GM23338 (cell line): ENCODE results near the gene IQGAP1. TPM values are rescaled to one million over a fixed set of nuclear protein-coding genes. Genes with fewer than 3 reads are reported as not detected.
A peak's percentile ranks its signal among the peaks of the same experiment; 100 is the strongest.

ENCODE experiments used
- ATAC-seq: fragments of 200-7000 bp; cut with Tn5 transposase; 3 replicates; pipeline ENCODE4 v1.9.1; 2020
- DNase-seq: peaks from one replicate; pipeline ENCODE4 v3.0.0-alpha.2; 2015; ENCODE audit warnings: low spot score
- H2AFZ ChIP-seq: fragments of 200-600 bp; sonication (generic); 2 replicates; pipeline ENCODE4 v1.8.0; 2016; ENCODE audit warnings: antibody characterized with exemption, mild to moderate bottlenecking, moderate library complexity
- H3F3A ChIP-seq: fragments of 200-600 bp; sonication (generic); replicated peaks from 2 replicates; pipeline ENCODE4 v1.8.0; 2017; ENCODE audit warnings: antibody characterized with exemption, mixed run types, low read depth
- H3K27ac ChIP-seq: fragments of 200-600 bp; sonication (generic); 2 replicates; pipeline ENCODE4 v1.6.1; 2016; ENCODE audit warnings: low read depth
- H3K27me3 ChIP-seq: fragments of 200-600 bp; sonication (generic); 2 replicates; pipeline ENCODE4 v1.8.0; 2016; ENCODE audit warnings: mild to moderate bottlenecking, mixed run types, moderate library complexity; ENCODE audit not compliant: insufficient read depth
- H3K36me3 ChIP-seq: fragments of 200-600 bp; sonication (generic); 2 replicates; pipeline ENCODE4 v1.8.0; 2016; ENCODE audit warnings: mild to moderate bottlenecking; ENCODE audit not compliant: insufficient read depth
- H3K4me1 ChIP-seq: fragments of 200-600 bp; sonication (generic); 2 replicates; pipeline ENCODE4 v1.8.0; 2016; ENCODE audit warnings: mild to moderate bottlenecking, moderate library complexity; ENCODE audit not compliant: insufficient read depth
- H3K4me2 ChIP-seq: fragments of 200-600 bp; sonication (generic); 2 replicates; pipeline ENCODE4 v1.7.1; 2017; ENCODE audit warnings: mixed run types
- H3K4me3 ChIP-seq: fragments of 200-600 bp; sonication (generic); 2 replicates; pipeline ENCODE4 v1.6.1; 2016; ENCODE audit warnings: mixed run types
- H3K79me2 ChIP-seq: fragments of 200-600 bp; sonication (generic); replicated peaks from 2 replicates; pipeline ENCODE4 v1.8.0; 2017; ENCODE audit warnings: mild to moderate bottlenecking; ENCODE audit not compliant: insufficient read depth
- H3K9me2 ChIP-seq: fragments of 200-600 bp; sonication (generic); 2 replicates; pipeline ENCODE4 v1.8.0; 2017; ENCODE audit not compliant: insufficient read depth
- H4K20me1 ChIP-seq: fragments of 200-600 bp; sonication (generic); replicated peaks from 2 replicates; pipeline ENCODE4 v1.8.0; 2017; ENCODE audit warnings: mild to moderate bottlenecking; ENCODE audit not compliant: insufficient read depth
- H3K27ac Mint-ChIP-seq: 2 replicates; pipeline ENCODE4 v1.8.0; 2020; ENCODE audit warnings: inconsistent platforms, mild to moderate bottlenecking, moderate library complexity, mixed read lengths
- H3K27me3 Mint-ChIP-seq: 3 replicates; pipeline ENCODE4 v1.8.0; 2022; ENCODE audit warnings: low read depth, mild to moderate bottlenecking, moderate library complexity, mixed read lengths, inconsistent platforms; ENCODE audit not compliant: insufficient read depth, poor library complexity
- H3K36me3 Mint-ChIP-seq: 3 replicates; pipeline ENCODE4 v1.8.0; 2021; ENCODE audit warnings: low read depth, mild to moderate bottlenecking, inconsistent platforms, moderate library complexity, mixed read lengths
- H3K4me1 Mint-ChIP-seq: 3 replicates; pipeline ENCODE4 v1.8.0; 2020; ENCODE audit warnings: mild to moderate bottlenecking, inconsistent platforms, mixed read lengths
- H3K4me3 Mint-ChIP-seq: 3 replicates; pipeline ENCODE4 v1.8.0; 2021; ENCODE audit warnings: moderate library complexity, mild to moderate bottlenecking, inconsistent platforms, mixed read lengths
- H3K9me3 Mint-ChIP-seq: 3 replicates; pipeline ENCODE4 v1.8.0; 2020; ENCODE audit warnings: moderate library complexity, mild to moderate bottlenecking, inconsistent platforms, mixed read lengths
- CREB1 ChIP-seq: fragments of 250-450 bp; sonication (Bioruptor Pico); IDR thresholded peaks from 2 replicates; pipeline ENCODE4 v1.5.0; 2020; ENCODE audit warnings: low read depth, mild to moderate bottlenecking, moderate library complexity
- CTCF ChIP-seq, 2 experiments: fragments of 200-600 bp in 1 of 2; sonication (generic) in 1 of 2; conservative IDR thresholded peaks; 2 replicates each; pipeline versions ENCODE4 v1.5.1 to v1.6.1; 2016 to 2017; ENCODE audit warnings: antibody characterized with exemption in 2 of 2, low read depth in 2 of 2, mild to moderate bottlenecking in 2 of 2, moderate library complexity in 1 of 2
- ETS1 ChIP-seq: IDR thresholded peaks from 2 replicates; pipeline ENCODE4 v1.6.1; 2016; ENCODE audit warnings: antibody characterized with exemption
- EZH2 ChIP-seq: fragments of 200-600 bp; sonication (generic); IDR thresholded peaks from one replicate; pipeline ENCODE4 v1.8.0; 2017; ENCODE audit warnings: antibody characterized with exemption, mild to moderate bottlenecking, low read depth; ENCODE audit not compliant: unreplicated experiment
- EZH2phosphoT487 ChIP-seq: fragments of 200-600 bp; sonication (generic); IDR thresholded peaks from one replicate; pipeline ENCODE4 v1.8.1; 2018; ENCODE audit warnings: antibody characterized with exemption; ENCODE audit not compliant: unreplicated experiment
- JUNB ChIP-seq: IDR thresholded peaks from one replicate; pipeline ENCODE4 v1.6.1; 2016; ENCODE audit warnings: antibody characterized with exemption; ENCODE audit not compliant: unreplicated experiment
- NANOG ChIP-seq: IDR thresholded peaks from 2 replicates; pipeline ENCODE4 v1.6.1; 2016; ENCODE audit warnings: antibody characterized with exemption, borderline replicate concordance
- POLR2AphosphoS5 ChIP-seq: IDR thresholded peaks from 2 replicates; pipeline ENCODE4 v1.6.1; 2016; ENCODE audit warnings: antibody characterized with exemption, low read depth
- REST ChIP-seq: IDR thresholded peaks from one replicate; pipeline ENCODE4 v1.6.1; 2018; ENCODE audit warnings: antibody characterized with exemption; ENCODE audit not compliant: unreplicated experiment
- STAT1 ChIP-seq: IDR thresholded peaks from one replicate; pipeline ENCODE4 v1.6.1; 2016; ENCODE audit warnings: antibody characterized with exemption; ENCODE audit not compliant: unreplicated experiment
- ZNF114 ChIP-seq: fragments of 250-450 bp; sonication (Bioruptor Pico); IDR thresholded peaks from 2 replicates; pipeline ENCODE4 v1.5.0; 2020; ENCODE audit warnings: mild to moderate bottlenecking, moderate library complexity
- ZNF331 ChIP-seq: fragments of 250-450 bp; sonication (Bioruptor Pico); IDR thresholded peaks from 2 replicates; pipeline ENCODE4 v1.5.0; 2020; ENCODE audit warnings: low read depth, mild to moderate bottlenecking, moderate library complexity
- ZNF462 ChIP-seq: fragments of 250-450 bp; sonication (Bioruptor Pico); IDR thresholded peaks from 2 replicates; pipeline ENCODE4 v1.5.0; 2020; ENCODE audit warnings: mild to moderate bottlenecking, moderate library complexity
- polyA plus RNA-seq: library from polyadenylated mRNA; unstranded; fragments of >200 nt; fragmentation: Nextera tagmentation; extraction: Ambion mirVana; gene quantifications from 2 replicates; pipeline ENCODE4 v1.2.1, GENCODE V29; 2016
- total RNA-seq: library from RNA; depleted of rRNA; stranded (reverse); fragments of >200 nt; shearing (Covaris generic); gene quantifications from 2 replicates; pipeline ENCODE4 v1.2.3, GENCODE V29; 2014

IQGAP1 gene
- total and polyA plus RNA-seq, 2 experiments from 2014 or later = 92.7 to 159 TPM

- 0 out of 2 replicates have a peak overlapping the region, but pooled peaks have one; percentile 6 for H3K27ac ChIP-seq
- H3K4me1 Mint-ChIP-seq = no peaks in the 10 kb centered on the region
- H3K27me3 ChIP-seq = no peaks in the 10 kb centered on the region
- DNase-seq = no peak
- no peaks in the 10 kb centered on the region for H3K9me2 ChIP-seq
- no peak overlapping the region for H3K4me3 ChIP-seq
- 0 out of 2 replicates have a peak, but pooled peaks cover 17% of the 10 kb centered on the region for H3K36me3 ChIP-seq
- ATAC-seq = no peak
- no peaks in the 10 kb centered on the region for H3F3A ChIP-seq
- H3K27me3 Mint-ChIP-seq = peaks cover 2% of the 10 kb centered on the region
- H3K4me1 ChIP-seq = no peaks in the 10 kb centered on the region
- no peaks in the 10 kb centered on the region for H4K20me1 ChIP-seq
- H2AFZ ChIP-seq = no peak overlapping the region
- TF ChIP-seq JUNB (no peak), EZH2phosphoT487 (no peak), ETS1 (no peak), ZNF114 (no peak), CREB1 (CRISPR knock-in tag) (no peak), NANOG (no peak), ZNF331 (no peak), EZH2 (no peak), STAT1 (no peak), REST (no peak), POLR2AphosphoS5 (no peak), CTCF (conservative IDR thresholded peaks at IDR 0.05; ENCODE audit: low read depth in 2 of 2) (no peak), ZNF462 (CRISPR knock-in tag) (no peak)
- no peak overlapping the region for H3K4me3 Mint-ChIP-seq
- no peaks in the 10 kb centered on the region for H3K9me3 Mint-ChIP-seq
- no peak overlapping the region for H3K27ac Mint-ChIP-seq
- H3K36me3 Mint-ChIP-seq = peaks cover 19% of the 10 kb centered on the region
- no peak overlapping the region for H3K4me2 ChIP-seq
- H3K79me2 ChIP-seq = no peaks in the 10 kb centered on the region
Measured at GRCh38 chr15:90501898-90502297, 113.9 kb downstream of the IQGAP1 start.
